ENCODE results near the gene PPP2R2D. TPM values are rescaled to one million over a fixed set of nuclear protein-coding genes. Genes with fewer than 3 reads are reported as not detected.
"Not testable (repeated sequence)": the region's sequence is repeated elsewhere in the genome, so short reads cannot be mapped to it uniquely, and the experiment has no call there.

Gene PPP2R2D
- total RNA-seq, 1 experiment from 2014 or later, result 41.0 TPM

GRCh38 chr10:131915484-131915883, 14.7 kb downstream of the PPP2R2D start:
- Histone ChIP-seq H3K27ac (ENCODE audit: low read length) (no peak overlapping the region), H3K9me3 (ENCODE audit: control insufficient read depth, insufficient read depth, low read depth, low read length) (no peaks in the 10 kb centered on the region), H3K4me3 (ENCODE audit: low read depth in 2 of 2, low read length in 2 of 2) (no peak overlapping the region), H3K27me3 (ENCODE audit: control insufficient read depth, insufficient read depth, low read length) (no peaks in the 10 kb centered on the region), H3K36me3 (ENCODE audit: control insufficient read depth, insufficient read depth, low read length) (peaks cover 2% of the 10 kb centered on the region; the same call in 1 of the 2 replicates), H3K4me1 (ENCODE audit: control insufficient read depth, insufficient read depth, low read length) (no peaks in the 10 kb centered on the region)
- ChIA-PET CTCF (no interaction called here), POLR2A (no interaction called here)
- TF ChIP-seq POLR2AphosphoS5 (IDR thresholded peaks at IDR 0.05; ENCODE audit: low read depth, low read length), result no peak
- no peak for TF ChIP-seq SIN3A (IDR thresholded peaks at IDR 0.05; ENCODE audit: borderline replicate concordance, insufficient read depth, low read depth, low read length)
- TF ChIP-seq, protein P1, sequence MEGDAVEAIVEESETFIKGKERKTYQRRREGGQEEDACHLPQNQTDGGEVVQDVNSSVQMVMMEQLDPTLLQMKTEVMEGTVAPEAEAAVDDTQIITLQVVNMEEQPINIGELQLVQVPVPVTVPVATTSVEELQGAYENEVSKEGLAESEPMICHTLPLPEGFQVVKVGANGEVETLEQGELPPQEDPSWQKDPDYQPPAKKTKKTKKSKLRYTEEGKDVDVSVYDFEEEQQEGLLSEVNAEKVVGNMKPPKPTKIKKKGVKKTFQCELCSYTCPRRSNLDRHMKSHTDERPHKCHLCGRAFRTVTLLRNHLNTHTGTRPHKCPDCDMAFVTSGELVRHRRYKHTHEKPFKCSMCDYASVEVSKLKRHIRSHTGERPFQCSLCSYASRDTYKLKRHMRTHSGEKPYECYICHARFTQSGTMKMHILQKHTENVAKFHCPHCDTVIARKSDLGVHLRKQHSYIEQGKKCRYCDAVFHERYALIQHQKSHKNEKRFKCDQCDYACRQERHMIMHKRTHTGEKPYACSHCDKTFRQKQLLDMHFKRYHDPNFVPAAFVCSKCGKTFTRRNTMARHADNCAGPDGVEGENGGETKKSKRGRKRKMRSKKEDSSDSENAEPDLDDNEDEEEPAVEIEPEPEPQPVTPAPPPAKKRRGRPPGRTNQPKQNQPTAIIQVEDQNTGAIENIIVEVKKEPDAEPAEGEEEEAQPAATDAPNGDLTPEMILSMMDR (IDR thresholded peaks at IDR 0.05), result no peak
- no peak for TF ChIP-seq TCF7L2 (IDR thresholded peaks at IDR 0.05; ENCODE audit: low read depth, low read length)
- TF ChIP-seq, protein P2, sequence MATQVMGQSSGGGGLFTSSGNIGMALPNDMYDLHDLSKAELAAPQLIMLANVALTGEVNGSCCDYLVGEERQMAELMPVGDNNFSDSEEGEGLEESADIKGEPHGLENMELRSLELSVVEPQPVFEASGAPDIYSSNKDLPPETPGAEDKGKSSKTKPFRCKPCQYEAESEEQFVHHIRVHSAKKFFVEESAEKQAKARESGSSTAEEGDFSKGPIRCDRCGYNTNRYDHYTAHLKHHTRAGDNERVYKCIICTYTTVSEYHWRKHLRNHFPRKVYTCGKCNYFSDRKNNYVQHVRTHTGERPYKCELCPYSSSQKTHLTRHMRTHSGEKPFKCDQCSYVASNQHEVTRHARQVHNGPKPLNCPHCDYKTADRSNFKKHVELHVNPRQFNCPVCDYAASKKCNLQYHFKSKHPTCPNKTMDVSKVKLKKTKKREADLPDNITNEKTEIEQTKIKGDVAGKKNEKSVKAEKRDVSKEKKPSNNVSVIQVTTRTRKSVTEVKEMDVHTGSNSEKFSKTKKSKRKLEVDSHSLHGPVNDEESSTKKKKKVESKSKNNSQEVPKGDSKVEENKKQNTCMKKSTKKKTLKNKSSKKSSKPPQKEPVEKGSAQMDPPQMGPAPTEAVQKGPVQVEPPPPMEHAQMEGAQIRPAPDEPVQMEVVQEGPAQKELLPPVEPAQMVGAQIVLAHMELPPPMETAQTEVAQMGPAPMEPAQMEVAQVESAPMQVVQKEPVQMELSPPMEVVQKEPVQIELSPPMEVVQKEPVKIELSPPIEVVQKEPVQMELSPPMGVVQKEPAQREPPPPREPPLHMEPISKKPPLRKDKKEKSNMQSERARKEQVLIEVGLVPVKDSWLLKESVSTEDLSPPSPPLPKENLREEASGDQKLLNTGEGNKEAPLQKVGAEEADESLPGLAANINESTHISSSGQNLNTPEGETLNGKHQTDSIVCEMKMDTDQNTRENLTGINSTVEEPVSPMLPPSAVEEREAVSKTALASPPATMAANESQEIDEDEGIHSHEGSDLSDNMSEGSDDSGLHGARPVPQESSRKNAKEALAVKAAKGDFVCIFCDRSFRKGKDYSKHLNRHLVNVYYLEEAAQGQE (IDR thresholded peaks at IDR 0.05; ENCODE audit: insufficient read depth in 1 of 2, low read depth in 2 of 2, low read length in 1 of 2), result no peak
- no TSS peak for BruUV-seq (replicated peaks)
- in situ Hi-C loops (cut with HindIII; ENCODE audit: low pct_unique_long_range_greater_than_20kb, low sequenced_read_pairs) (no loop called here), intact Hi-C loops (cut with micrococcal nuclease; ENCODE audit: unreplicated experiment) (no loop called here)
- no peak for ATAC-seq
- DNase-seq (ENCODE audit: low read depth, low spot score), result no peak

GRCh38 chr10:131915990-131916766, 15.4 kb downstream of the PPP2R2D start:
- Histone ChIP-seq H3K9me3 (ENCODE audit: control insufficient read depth, insufficient read depth, low read depth, low read length) (no peaks in the 10 kb centered on the region), H3K4me3 (ENCODE audit: low read depth in 2 of 2, low read length in 2 of 2) (no peak overlapping the region), H3K4me1 (ENCODE audit: control insufficient read depth, insufficient read depth, low read length) (no peaks in the 10 kb centered on the region; the same call in 1 of the 2 replicates), H3K36me3 (ENCODE audit: control insufficient read depth, insufficient read depth, low read length) (peaks cover 2% of the 10 kb centered on the region; the same call in 1 of the 2 replicates), H3K27me3 (ENCODE audit: control insufficient read depth, insufficient read depth, low read length) (no peaks in the 10 kb centered on the region), H3K27ac (ENCODE audit: low read length) (no peak overlapping the region)
- intact Hi-C loops (cut with micrococcal nuclease; ENCODE audit: unreplicated experiment) (no loop called here), in situ Hi-C loops (cut with HindIII; ENCODE audit: low pct_unique_long_range_greater_than_20kb, low sequenced_read_pairs) (no loop called here)
- TF ChIP-seq TCF7L2 (IDR thresholded peaks at IDR 0.05; ENCODE audit: low read depth, low read length) (no peak), SIN3A (IDR thresholded peaks at IDR 0.05; ENCODE audit: borderline replicate concordance, insufficient read depth, low read depth, low read length) (no peak), POLR2AphosphoS5 (IDR thresholded peaks at IDR 0.05; ENCODE audit: low read depth, low read length) (no peak)
- TF ChIP-seq, protein P1 (IDR thresholded peaks at IDR 0.05), result no peak
- TF ChIP-seq, protein P2 (IDR thresholded peaks at IDR 0.05; ENCODE audit: insufficient read depth in 1 of 2, low read depth in 2 of 2, low read length in 1 of 2), result no peak
- ChIA-PET CTCF (no interaction called here), POLR2A (no interaction called here)
- TSS peak; percentile 6 for BruUV-seq (replicated peaks)
- DNase-seq (ENCODE audit: low read depth, low spot score) (no peak), ATAC-seq (no peak)

GRCh38 chr10:131916767-131917160, 16.0 kb downstream of the PPP2R2D start:
- H3K9me3 ChIP-seq (ENCODE audit: control insufficient read depth, insufficient read depth, low read depth, low read length); BruUV-seq (replicated peaks); ATAC-seq; intact Hi-C loops (cut with micrococcal nuclease; ENCODE audit: unreplicated experiment); CTCF ChIA-PET; H3K4me1 ChIP-seq (ENCODE audit: control insufficient read depth, insufficient read depth, low read length); DNase-seq (ENCODE audit: low read depth, low spot score); in situ Hi-C loops (cut with HindIII; ENCODE audit: low pct_unique_long_range_greater_than_20kb, low sequenced_read_pairs); H3K27ac ChIP-seq (ENCODE audit: low read length); POLR2A ChIA-PET; H3K27me3 ChIP-seq (ENCODE audit: control insufficient read depth, insufficient read depth, low read length); H3K36me3 ChIP-seq (ENCODE audit: control insufficient read depth, insufficient read depth, low read length); H3K4me3 ChIP-seq (ENCODE audit: low read depth in 2 of 2, low read length in 2 of 2): not testable (repeated sequence)
